Peyer's patch (tissue), 4 donors: ENCODE results near the gene ARHGAP28.
A peak's percentile ranks its signal among the peaks of the same experiment; 100 is the strongest.

Experiments used
- POLR2A ChIP-seq, 2 donors: fragments of 450-650 bp; IDR thresholded peaks; one replicate each; pipeline ENCODE4 v1.5.1; 2017; ENCODE audit warnings: antibody characterized with exemption in 2 of 2, mild to moderate bottlenecking in 2 of 2, moderate library complexity in 2 of 2
- TF ChIP-seq, protein P1 (sequence below), 6 experiments: fragments of 450-650 bp in 4 of 6; fragments of 200-600 bp in 2 of 6; sonication (generic) in 1 of 6; IDR thresholded peaks; one replicate each; pipeline ENCODE4 v1.5.1; 2017 to 2019; ENCODE audit warnings: antibody characterized with exemption in 6 of 6, mild to moderate bottlenecking in 3 of 6, moderate library complexity in 1 of 6

DNA sequence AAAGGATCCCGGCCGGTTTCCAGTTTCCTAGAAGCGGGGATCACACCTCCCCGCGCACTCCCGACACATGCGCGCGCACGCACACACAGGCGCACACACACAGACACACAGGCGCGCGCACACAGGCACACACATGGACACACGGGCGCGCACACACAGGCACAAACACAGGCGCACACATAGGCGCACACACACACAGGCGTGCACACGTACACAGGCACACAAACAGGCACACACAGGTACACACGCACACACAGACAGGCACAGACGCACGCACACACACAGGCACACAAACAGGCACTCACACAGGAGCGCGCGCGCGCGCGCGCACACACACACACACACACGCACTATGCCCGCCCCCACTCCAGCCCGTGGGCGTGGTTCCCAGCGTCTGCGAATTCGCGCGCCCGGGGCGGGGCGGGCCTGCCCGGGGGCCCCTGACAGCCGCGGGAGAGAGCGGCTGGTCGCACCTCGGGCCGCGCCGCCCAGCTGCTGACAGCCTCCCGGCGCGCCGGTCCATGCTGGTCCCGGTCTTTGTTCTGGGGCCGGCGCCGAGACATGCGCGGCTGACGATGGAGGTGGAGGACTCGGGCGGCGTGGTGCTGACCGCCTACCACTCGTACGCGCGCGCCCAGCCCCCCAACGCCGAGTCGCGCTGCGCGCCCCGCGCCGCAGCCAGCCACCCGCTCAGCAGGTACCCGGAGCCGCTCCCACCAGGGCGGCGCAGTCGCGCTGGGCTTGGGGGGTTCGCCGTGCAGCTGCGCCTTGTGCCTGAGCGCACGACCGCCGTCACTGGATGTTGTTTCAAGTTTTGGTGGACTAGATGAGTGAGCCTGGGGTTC lies at the start of gene ARHGAP28:
- TF ChIP-seq, protein P1, sequence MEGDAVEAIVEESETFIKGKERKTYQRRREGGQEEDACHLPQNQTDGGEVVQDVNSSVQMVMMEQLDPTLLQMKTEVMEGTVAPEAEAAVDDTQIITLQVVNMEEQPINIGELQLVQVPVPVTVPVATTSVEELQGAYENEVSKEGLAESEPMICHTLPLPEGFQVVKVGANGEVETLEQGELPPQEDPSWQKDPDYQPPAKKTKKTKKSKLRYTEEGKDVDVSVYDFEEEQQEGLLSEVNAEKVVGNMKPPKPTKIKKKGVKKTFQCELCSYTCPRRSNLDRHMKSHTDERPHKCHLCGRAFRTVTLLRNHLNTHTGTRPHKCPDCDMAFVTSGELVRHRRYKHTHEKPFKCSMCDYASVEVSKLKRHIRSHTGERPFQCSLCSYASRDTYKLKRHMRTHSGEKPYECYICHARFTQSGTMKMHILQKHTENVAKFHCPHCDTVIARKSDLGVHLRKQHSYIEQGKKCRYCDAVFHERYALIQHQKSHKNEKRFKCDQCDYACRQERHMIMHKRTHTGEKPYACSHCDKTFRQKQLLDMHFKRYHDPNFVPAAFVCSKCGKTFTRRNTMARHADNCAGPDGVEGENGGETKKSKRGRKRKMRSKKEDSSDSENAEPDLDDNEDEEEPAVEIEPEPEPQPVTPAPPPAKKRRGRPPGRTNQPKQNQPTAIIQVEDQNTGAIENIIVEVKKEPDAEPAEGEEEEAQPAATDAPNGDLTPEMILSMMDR (IDR thresholded peaks at IDR 0.05): peak in 3 of 6 experiments; percentile 11 to 24 (median 21)
- no peak for TF ChIP-seq POLR2A (IDR thresholded peaks at IDR 0.05)
